KMS-11 (cell line): Measurements from ENCODE around the gene ARAP3.

Experiments
- H2AFZ ChIP-seq: fragments of 200-600 bp; sonication (generic); 2 replicates; pipeline ENCODE4 v1.6.1; 2016; ENCODE audit warnings: antibody characterized with exemption, mixed run types, low read depth
- H3K27ac ChIP-seq: fragments of 200-600 bp; sonication (generic); 2 replicates; pipeline ENCODE4 v1.6.1; 2016; ENCODE audit warnings: mild to moderate bottlenecking, mixed run types
- H3K27me3 ChIP-seq: fragments of 200-600 bp; sonication (generic); 2 replicates; pipeline ENCODE4 v1.6.1; 2017; ENCODE audit warnings: mild to moderate bottlenecking, low read depth, mixed run types, moderate library complexity; ENCODE audit not compliant: insufficient read depth
- H3K36me3 ChIP-seq: fragments of 200-600 bp; sonication (generic); 2 replicates; pipeline ENCODE4 v1.6.1; 2017; ENCODE audit warnings: mild to moderate bottlenecking, mixed run types; ENCODE audit not compliant: insufficient read depth
- H3K4me1 ChIP-seq: fragments of 200-600 bp; sonication (generic); 2 replicates; pipeline ENCODE4 v1.6.1; 2016; ENCODE audit warnings: mild to moderate bottlenecking, low read depth, mixed run types; ENCODE audit not compliant: poor library complexity, severe bottlenecking
- H3K4me2 ChIP-seq: fragments of 200-600 bp; sonication (generic); 2 replicates; pipeline ENCODE4 v1.7.0; 2016; ENCODE audit warnings: mild to moderate bottlenecking, mixed run types
- H3K4me3 ChIP-seq: fragments of 200-600 bp; sonication (generic); IDR thresholded peaks from 2 replicates; pipeline ENCODE4 v1.6.1; 2017; ENCODE audit warnings: low read depth, low read length, mixed read lengths; ENCODE audit not compliant: insufficient read depth
- H3K79me2 ChIP-seq: fragments of 200-600 bp; sonication (generic); 2 replicates; pipeline ENCODE4 v1.6.1; 2016; ENCODE audit warnings: low read depth, mixed run types; ENCODE audit not compliant: insufficient read depth
- H3K9ac ChIP-seq: fragments of 200-600 bp; sonication (generic); 2 replicates; pipeline ENCODE4 v1.6.1; 2016; ENCODE audit warnings: mild to moderate bottlenecking, mixed run types
- H4K20me1 ChIP-seq: fragments of 200-600 bp; sonication (generic); 2 replicates; pipeline ENCODE4 v1.6.1; 2016; ENCODE audit warnings: mild to moderate bottlenecking, mixed run types; ENCODE audit not compliant: insufficient read depth
- TF ChIP-seq, protein P1 (sequence below): fragments of 200-600 bp; sonication (generic); conservative IDR thresholded peaks from 2 replicates; pipeline ENCODE4 v1.6.1; 2017; ENCODE audit warnings: low read depth, mild to moderate bottlenecking, antibody characterized with exemption, low read length, moderate library complexity, mixed read lengths

Gene ARAP3

DNA sequence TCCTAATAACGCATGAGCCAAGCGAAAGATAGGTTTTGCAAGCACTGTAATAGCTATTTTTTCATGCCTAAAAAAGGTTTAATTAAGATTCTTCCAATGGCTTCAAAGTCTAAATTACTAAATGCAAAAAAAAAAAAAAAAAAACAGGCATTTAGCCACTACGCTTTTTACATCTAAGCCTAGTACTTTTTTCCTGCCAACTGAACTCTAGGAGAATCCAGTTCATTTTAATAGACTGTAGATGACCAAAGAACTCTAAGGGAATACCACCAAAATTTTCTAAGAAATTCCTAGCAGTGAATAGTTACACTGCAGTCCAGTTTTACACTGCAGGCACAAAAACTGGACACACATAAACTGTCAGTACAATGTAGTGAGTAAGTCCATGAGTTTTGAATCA, 73.0 kb downstream of the ARAP3 start:
- H2AFZ ChIP-seq, result no peak overlapping the region
- H3K27me3 ChIP-seq, result no peaks in the 10 kb centered on the region
- no peaks in the 10 kb centered on the region for H4K20me1 ChIP-seq
- peaks cover 26% of the 10 kb centered on the region for H3K4me1 ChIP-seq
- no peak overlapping the region for H3K4me3 ChIP-seq
- H3K9ac ChIP-seq, result no peak overlapping the region
- no peak overlapping the region for H3K4me2 ChIP-seq
- TF ChIP-seq, protein P1, sequence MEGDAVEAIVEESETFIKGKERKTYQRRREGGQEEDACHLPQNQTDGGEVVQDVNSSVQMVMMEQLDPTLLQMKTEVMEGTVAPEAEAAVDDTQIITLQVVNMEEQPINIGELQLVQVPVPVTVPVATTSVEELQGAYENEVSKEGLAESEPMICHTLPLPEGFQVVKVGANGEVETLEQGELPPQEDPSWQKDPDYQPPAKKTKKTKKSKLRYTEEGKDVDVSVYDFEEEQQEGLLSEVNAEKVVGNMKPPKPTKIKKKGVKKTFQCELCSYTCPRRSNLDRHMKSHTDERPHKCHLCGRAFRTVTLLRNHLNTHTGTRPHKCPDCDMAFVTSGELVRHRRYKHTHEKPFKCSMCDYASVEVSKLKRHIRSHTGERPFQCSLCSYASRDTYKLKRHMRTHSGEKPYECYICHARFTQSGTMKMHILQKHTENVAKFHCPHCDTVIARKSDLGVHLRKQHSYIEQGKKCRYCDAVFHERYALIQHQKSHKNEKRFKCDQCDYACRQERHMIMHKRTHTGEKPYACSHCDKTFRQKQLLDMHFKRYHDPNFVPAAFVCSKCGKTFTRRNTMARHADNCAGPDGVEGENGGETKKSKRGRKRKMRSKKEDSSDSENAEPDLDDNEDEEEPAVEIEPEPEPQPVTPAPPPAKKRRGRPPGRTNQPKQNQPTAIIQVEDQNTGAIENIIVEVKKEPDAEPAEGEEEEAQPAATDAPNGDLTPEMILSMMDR, result no peak
- H3K36me3 ChIP-seq, result no peaks in the 10 kb centered on the region
- H3K27ac ChIP-seq, result no peak overlapping the region
- H3K79me2 ChIP-seq, result peaks cover 93% of the 10 kb centered on the region; the same call in 1 of the 2 replicates

DNA sequence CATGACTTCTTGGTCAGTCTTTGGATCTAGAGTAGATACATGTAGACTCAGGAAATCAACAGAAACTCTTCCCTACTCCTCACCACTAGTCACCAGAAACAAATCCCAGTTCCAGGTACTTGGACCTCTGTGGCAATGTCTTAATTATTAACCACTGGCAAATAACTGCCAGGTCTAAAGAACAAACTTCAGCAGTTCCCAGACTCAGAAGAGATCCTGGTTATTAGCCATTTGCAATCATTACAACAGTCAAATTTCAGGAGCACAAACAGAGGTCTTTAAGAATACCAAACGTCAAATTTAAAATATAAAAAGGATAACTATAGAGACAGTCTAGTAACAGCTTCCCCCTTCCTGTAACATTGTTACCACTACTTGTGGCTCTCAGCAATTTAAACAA, 73.5 kb downstream of the ARAP3 start:
- peaks cover 93% of the 10 kb centered on the region; the same call in 1 of the 2 replicates for H3K79me2 ChIP-seq
- TF ChIP-seq, protein P1, result no peak
- H2AFZ ChIP-seq, result no peak overlapping the region
- H3K27ac ChIP-seq, result no peak overlapping the region
- no peaks in the 10 kb centered on the region for H3K27me3 ChIP-seq
- no peak overlapping the region for H3K4me3 ChIP-seq
- H3K4me1 ChIP-seq, result peaks cover 26% of the 10 kb centered on the region
- no peak overlapping the region for H3K4me2 ChIP-seq
- H3K36me3 ChIP-seq, result no peaks in the 10 kb centered on the region
- H4K20me1 ChIP-seq, result no peaks in the 10 kb centered on the region
- no peak overlapping the region for H3K9ac ChIP-seq

DNA sequence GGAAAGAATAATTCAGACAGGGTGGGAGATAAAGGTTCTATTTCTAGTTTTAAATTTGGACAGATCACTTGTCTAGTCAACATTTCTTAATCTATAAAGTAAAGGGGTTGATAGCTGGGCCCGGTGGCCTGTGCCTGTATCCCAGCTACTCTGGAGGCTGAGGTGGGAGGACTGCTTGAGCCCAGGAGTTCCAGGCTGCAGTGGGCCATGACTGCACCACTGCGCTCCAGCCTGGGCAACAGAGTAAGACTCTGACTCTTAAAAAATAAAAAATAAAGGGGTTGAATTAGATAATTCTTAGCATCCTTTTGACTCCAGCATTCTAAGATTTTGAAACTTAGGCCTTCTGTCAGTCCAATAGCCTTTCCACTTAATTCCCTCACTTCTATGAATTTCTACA, 74.0 kb downstream of the ARAP3 start:
- Histone ChIP-seq H4K20me1 (no peaks in the 10 kb centered on the region), H3K79me2 (peaks cover 93% of the 10 kb centered on the region; the same call in 1 of the 2 replicates), H3K27me3 (no peaks in the 10 kb centered on the region), H3K27ac (no peak overlapping the region), H3K36me3 (no peaks in the 10 kb centered on the region), H3K4me3 (no peak overlapping the region), H3K4me1 (peaks cover 28% of the 10 kb centered on the region), H3K9ac (no peak overlapping the region), H2AFZ (no peak overlapping the region), H3K4me2 (no peak overlapping the region)
- TF ChIP-seq, protein P1, result no peak

DNA sequence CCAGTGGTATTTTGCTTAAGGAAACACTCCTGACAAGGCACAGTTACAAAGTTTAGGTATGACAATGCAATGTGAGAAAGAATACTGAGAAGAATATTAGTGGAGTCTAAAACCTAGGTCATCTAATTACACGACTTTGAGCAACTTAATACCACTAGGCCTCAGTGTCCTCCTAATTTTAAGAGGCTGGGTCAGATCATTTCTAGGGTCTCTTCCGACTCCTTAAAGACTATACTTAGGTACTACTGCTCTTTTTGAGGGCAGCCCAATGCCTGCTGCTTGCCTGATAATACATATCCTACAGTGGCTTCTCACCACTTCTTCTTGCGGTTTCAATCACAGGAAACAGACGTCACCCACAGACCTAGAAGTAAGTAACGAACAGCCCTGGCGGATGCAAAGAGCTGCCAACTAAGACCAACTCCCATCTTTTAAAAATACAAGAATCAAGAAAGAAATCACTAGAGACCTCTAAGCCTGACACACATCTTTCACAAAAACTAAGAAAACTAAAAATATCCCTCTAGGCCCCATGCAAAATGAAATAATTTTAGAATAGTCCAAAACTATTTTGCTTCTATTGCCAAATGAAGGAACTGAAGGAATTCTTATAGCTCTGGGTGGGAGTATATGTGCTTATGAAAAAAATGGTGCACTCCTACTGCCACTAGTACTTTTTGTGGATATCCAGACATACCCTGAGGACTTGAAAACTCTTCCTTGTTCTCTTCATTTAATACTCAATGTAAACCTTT, 76.3 kb downstream of the ARAP3 start:
- H3K79me2 ChIP-seq, result peaks cover 85% of the 10 kb centered on the region; the same call in 1 of the 2 replicates
- H2AFZ ChIP-seq, result no peak overlapping the region
- peaks cover 32% of the 10 kb centered on the region for H3K4me1 ChIP-seq
- H4K20me1 ChIP-seq, result no peaks in the 10 kb centered on the region
- H3K4me2 ChIP-seq, result peak overlapping the region; percentile 47
- TF ChIP-seq, protein P1, result no peak
- H3K36me3 ChIP-seq, result no peaks in the 10 kb centered on the region
- no peaks in the 10 kb centered on the region for H3K27me3 ChIP-seq
- H3K27ac ChIP-seq, result peak overlapping the region; percentile 44
- no peak overlapping the region for H3K9ac ChIP-seq
- no peak overlapping the region for H3K4me3 ChIP-seq
